Measurements from ENCODE around the gene TNIP2. TPM values are rescaled to one million over a fixed set of nuclear protein-coding genes. Genes with fewer than 3 reads are reported as not detected.

Gene TNIP2
- total and polyA plus RNA-seq, 2 of the 13 experiments (the other 11 are each of a cell fraction or from before 2014, with no cell fraction given): 25.6 to 38.0 TPM

- no peak for TF ChIP-seq MAF1 (CRISPR knock-in tag; IDR thresholded peaks at IDR 0.05; ENCODE audit: borderline replicate concordance)
- no peak for TF ChIP-seq ZNF138 (CRISPR knock-in tag; IDR thresholded peaks at IDR 0.05; ENCODE audit: low read depth)
- no peak for TF ChIP-seq MIER2 (CRISPR knock-in tag; IDR thresholded peaks at IDR 0.05)
- no peak for TF ChIP-seq PHB2 (IDR thresholded peaks at IDR 0.05; ENCODE audit: partially characterized antibody)
- no peak for TF ChIP-seq CCAR2 (optimal IDR thresholded peaks at IDR 0.05; ENCODE audit: low read depth, low read length)
- TF ChIP-seq POLR2AphosphoS2 (IDR thresholded peaks at IDR 0.05; ENCODE audit: low read depth, low read length): no peak
- TF ChIP-seq, protein P1, sequence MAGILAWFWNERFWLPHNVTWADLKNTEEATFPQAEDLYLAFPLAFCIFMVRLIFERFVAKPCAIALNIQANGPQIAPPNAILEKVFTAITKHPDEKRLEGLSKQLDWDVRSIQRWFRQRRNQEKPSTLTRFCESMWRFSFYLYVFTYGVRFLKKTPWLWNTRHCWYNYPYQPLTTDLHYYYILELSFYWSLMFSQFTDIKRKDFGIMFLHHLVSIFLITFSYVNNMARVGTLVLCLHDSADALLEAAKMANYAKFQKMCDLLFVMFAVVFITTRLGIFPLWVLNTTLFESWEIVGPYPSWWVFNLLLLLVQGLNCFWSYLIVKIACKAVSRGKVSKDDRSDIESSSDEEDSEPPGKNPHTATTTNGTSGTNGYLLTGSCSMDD (CRISPR knock-in tag; IDR thresholded peaks at IDR 0.05): no peak
- TF ChIP-seq TBX3 (IDR thresholded peaks at IDR 0.05; ENCODE audit: borderline replicate concordance): no peak
- TF ChIP-seq SMARCC2 (IDR thresholded peaks at IDR 0.05): no peak
- TF ChIP-seq, protein P2, sequence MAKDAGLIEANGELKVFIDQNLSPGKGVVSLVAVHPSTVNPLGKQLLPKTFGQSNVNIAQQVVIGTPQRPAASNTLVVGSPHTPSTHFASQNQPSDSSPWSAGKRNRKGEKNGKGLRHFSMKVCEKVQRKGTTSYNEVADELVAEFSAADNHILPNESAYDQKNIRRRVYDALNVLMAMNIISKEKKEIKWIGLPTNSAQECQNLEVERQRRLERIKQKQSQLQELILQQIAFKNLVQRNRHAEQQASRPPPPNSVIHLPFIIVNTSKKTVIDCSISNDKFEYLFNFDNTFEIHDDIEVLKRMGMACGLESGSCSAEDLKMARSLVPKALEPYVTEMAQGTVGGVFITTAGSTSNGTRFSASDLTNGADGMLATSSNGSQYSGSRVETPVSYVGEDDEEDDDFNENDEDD (CRISPR knock-in tag; IDR thresholded peaks at IDR 0.05; ENCODE audit: borderline replicate concordance): no peak
- TF ChIP-seq, protein P3, sequence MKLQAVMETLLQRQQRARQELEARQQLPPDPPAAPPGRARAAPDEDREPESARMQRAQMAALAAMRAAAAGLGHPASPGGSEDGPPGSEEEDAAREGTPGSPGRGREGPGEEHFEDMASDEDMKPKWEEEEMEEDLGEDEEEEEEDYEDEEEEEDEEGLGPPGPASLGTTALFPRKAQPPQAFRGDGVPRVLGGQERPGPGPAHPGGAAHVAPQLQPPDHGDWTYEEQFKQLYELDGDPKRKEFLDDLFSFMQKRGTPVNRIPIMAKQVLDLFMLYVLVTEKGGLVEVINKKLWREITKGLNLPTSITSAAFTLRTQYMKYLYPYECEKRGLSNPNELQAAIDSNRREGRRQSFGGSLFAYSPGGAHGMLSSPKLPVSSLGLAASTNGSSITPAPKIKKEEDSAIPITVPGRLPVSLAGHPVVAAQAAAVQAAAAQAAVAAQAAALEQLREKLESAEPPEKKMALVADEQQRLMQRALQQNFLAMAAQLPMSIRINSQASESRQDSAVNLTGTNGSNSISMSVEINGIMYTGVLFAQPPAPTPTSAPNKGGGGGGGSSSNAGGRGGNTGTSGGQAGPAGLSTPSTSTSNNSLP (IDR thresholded peaks at IDR 0.05; ENCODE audit: low read depth, low read length): no peak
- TF ChIP-seq TAF15 (IDR thresholded peaks at IDR 0.05; ENCODE audit: low read depth, low read length, poor library complexity, severe bottlenecking): no peak
- 0 out of 2 replicates have a peak, but pooled peaks have one; percentile 13 for TF ChIP-seq MED1 (CRISPR knock-in tag; IDR thresholded peaks at IDR 0.05)
- TF ChIP-seq, protein P4, sequence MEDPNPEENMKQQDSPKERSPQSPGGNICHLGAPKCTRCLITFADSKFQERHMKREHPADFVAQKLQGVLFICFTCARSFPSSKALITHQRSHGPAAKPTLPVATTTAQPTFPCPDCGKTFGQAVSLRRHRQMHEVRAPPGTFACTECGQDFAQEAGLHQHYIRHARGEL (CRISPR knock-in tag; IDR thresholded peaks at IDR 0.05): no peak
- TF ChIP-seq BCL6 (CRISPR knock-in tag; IDR thresholded peaks at IDR 0.05): peak; percentile 66; the same call in 1 of the 2 replicates
- no peak for TF ChIP-seq ZNF496 (CRISPR knock-in tag; IDR thresholded peaks at IDR 0.05; ENCODE audit: insufficient replicate concordance)
- TF ChIP-seq ZNF776 (CRISPR knock-in tag; IDR thresholded peaks at IDR 0.05): no peak
- TF ChIP-seq ZNF329 (CRISPR knock-in tag; IDR thresholded peaks at IDR 0.05; ENCODE audit: low read depth): no peak
- no peak for TF ChIP-seq ETS1 (CRISPR knock-in tag; IDR thresholded peaks at IDR 0.05)
- TF ChIP-seq HMGXB4 (CRISPR knock-in tag; IDR thresholded peaks at IDR 0.05; ENCODE audit: borderline replicate concordance in 1 of 2, low read depth in 1 of 2): no peak; a peak in 1 of 4 replicates
- no peak for TF ChIP-seq HES4 (CRISPR knock-in tag; IDR thresholded peaks at IDR 0.05; ENCODE audit: borderline replicate concordance)
- no peak for TF ChIP-seq ZNF567 (CRISPR knock-in tag; IDR thresholded peaks at IDR 0.05; ENCODE audit: borderline replicate concordance)
Measured at GRCh38 chr4:2733001-2733843, 22.9 kb downstream of the TNIP2 start (continued).
